ENCODE data around the gene TMEM255B.
A peak's percentile ranks its signal among the peaks of the same experiment; 100 is the strongest.

TMEM255B gene

GRCh38 chr13:113804017-113804702 lies 45.1 kb downstream of the TMEM255B start:
- DNase-seq (ENCODE audit: low read depth): no peak

DNA sequence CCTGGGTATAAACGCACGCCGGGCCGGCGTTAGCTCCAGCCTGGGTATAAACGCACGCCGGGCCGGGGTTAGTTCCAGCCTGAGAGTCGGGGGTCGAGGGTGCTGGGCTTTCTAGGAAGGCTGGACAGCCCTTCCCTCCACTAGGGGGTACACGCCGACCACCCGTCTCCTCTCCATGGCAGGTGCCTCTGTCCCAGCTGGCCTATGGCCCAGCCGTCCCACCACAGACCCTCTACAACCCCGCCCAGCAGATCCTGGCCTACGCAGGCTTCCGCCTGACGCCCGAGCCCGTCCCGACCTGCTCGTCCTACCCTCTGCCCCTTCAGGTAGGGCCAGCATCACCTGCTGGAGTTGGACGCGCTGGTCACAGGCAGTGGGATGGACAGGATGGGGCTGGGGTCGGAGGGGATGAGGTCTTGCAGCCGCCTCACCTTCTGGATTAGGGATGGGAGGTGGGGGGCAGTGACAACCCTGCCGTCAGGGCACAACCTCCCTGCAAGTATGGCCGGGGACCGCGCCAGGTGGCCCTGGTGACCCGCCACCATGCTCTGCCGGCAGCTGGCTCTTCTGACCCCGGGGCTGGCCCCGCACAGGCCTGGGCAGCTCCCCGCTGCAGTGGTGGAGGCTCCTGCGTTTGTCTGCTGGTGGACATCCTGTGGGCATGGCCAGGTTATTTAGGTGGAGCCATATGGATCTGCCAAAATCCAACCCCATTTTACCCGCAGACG lies 45.8 kb downstream of the TMEM255B start:
- no peak for DNase-seq (ENCODE audit: low read depth)

GRCh38 chr13:113805431-113806103 lies 46.5 kb downstream of the TMEM255B start:
- no peak for DNase-seq (ENCODE audit: low read depth)

- DNase-seq (ENCODE audit: low read depth): no peak
Observed at GRCh38 chr13:113806104-113806471, 47.1 kb downstream of the TMEM255B start.

DNA sequence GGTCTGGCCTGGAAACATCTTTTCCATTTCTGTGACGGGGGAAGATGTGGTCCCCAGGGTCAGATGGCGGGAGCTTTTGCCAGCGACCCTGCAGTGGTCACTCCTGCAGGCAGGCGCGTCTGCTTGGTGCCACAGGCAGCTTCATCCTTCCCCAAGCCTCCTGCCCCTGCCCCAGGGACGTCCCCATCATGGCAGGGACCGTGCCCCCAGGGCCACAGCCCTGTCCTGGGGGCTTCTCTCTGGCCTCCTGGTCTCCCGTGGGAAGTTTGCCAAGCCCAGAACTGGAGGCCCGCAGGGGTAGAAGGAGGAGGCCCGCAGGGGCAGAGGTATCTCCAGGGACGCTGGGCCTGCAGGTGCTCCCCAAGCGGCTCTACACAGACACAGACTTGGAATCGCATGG lies 47.5 kb downstream of the TMEM255B start:
- no peak for DNase-seq (ENCODE audit: low read depth)

GRCh38 chr13:113808058-113808834 lies 49.2 kb downstream of the TMEM255B start:
- DNase-seq (ENCODE audit: low read depth): no peak

GRCh38 chr13:113809934-113810333 lies 50.9 kb downstream of the TMEM255B start:
- no peak for DNase-seq (ENCODE audit: low read depth)

DNA sequence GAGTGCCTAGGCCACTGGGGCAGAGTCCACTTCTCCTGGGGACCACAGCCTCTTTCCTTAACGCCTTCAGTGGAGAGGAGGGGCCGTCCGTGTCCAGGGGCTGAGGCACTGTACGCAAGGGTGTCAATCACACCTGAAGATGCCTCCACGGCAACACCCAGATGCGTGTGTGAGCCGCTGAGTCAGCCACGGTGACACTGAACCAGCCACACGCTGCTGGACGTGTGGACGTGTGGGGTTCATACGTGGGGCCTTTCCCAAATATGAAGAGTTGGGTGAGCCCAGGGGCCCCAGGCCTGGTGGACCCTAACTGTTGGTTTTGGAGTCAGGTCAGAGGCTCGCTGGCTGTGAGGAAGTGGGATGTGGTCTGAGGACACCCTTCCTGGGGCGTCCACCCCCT lies 51.6 kb downstream of the TMEM255B start:
- DNase-seq (ENCODE audit: low read depth): no peak

- no peak for DNase-seq (ENCODE audit: low read depth)
Observed at GRCh38 chr13:113811081-113811928, 52.3 kb downstream of the TMEM255B start.

DNA sequence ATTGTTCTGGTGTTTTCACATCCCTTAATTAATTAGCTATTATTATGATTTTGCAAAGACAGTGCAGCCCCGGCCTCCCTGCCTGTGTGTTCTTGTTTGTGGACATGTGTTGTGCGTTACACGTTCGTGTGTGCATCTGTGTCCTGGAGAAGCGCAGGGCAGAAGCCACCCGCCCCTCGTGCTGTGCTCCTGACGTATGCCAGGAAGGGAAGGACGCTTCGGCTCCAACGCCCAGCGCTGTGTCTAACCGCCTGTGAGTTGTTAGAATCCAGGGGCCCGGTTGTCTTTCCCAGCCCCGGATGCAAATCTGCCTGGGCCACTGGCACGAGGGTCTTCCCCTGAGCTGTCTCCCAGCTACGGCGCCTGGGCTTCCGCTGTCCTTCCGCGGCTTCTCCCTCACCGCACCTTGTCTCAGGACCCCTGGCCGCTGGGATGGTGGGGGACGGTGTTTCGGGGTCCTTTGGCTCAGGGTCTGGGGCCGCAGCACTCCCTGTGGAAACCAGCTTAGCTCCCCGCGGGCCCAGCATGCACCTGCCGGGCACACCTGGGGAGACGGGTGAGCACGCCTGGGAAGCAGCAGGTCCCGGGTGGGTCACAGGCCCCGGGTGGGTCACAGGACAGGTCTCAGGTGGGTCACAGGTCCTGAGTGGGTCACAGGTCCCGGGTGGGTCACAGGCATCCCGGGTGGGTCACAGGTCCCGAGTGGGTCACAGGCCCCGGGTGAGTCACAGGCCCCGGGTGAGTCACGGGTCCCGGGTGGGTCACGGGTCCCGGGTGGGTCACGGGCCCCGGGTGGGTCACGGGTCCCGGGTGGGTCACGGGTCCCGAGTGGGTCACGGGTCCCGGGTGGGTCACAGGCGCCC lies 53.4 kb downstream of the TMEM255B start:
- no peak for DNase-seq (ENCODE audit: low read depth)

GRCh38 chr13:113813070-113813748 lies 54.2 kb downstream of the TMEM255B start:
- no peak for DNase-seq (ENCODE audit: low read depth)

DNA sequence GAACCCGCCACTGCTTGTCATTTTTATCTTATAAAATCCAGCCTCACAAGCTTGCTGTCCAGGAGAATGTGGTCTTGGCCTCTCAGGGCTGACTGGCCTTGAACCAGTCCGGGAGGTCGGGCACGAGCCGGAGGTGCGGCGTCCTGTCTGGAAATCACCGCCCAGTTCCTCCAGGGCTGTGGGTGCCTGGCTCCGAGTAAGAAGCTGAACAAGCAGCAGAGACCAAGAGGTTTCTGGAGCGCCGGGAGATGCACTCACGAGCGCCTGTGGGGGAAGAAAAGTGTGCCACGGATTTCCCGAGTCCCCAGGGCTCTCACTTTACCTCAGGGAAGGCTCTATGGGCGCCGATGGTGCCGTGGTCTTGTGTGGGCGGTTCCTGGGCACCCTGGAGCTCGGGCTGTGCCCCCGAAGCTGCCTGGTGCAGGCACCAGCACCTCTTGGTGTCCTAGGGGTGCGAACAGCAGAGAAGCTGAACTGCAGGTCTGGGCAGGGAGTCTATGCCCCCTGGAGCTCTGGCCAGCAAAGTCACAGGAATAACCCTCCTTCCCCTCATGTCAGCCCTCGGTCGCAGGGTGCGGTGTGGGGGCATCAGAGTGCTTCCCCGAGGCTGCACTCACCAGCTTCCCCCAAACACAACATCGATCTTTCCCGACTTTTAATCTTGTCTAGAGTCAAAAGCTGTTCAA lies 54.9 kb downstream of the TMEM255B start:
- DNase-seq (ENCODE audit: low read depth): no peak

- no peak for DNase-seq (ENCODE audit: low read depth)
Observed at GRCh38 chr13:113814435-113814821, 55.4 kb downstream of the TMEM255B start.

DNA sequence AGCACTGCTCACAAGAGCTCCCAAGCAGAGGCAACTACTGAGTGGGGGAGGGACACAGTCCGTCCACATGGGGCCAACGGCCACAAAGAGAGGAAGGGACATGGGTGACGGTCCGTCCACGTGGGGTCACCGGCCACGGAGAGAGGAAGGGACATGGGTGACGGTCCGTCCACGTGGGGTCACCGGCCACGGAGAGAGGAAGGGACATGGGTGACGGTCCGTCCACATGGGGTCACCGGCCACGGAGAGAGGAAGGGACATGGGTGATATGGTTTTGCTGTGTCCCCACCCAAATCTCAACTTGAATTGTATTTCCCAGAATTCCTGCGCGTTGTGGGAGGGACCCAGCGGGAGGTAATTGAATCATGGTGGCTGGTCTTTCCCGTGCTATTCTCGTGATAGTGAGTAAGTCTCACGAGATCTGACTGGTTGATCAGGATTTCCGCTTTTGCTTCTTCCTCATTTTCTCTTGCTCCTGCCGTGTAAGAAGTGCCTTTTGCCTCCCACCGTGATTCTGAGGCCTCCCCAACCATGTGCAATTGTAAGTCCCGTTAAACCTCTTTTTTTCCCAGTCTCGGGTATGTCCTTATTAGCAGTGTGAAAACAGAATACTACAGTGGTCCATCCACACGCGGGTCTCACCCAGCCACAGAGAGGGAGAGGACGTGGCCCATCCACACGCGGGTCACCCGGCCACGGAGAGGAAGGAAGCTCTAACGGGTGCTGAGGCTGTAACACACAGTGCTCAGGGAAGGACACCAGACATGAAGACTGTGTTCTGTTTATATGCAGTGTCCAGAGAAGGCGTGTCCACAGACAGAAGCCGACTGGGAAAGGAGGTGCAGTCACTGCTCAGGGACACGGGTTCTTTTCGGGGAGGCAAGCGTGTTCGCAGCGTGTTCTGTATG lies 56.4 kb downstream of the TMEM255B start:
- DNase-seq (ENCODE audit: low read depth): peak; percentile 59

GRCh38 chr13:113816254-113816929 lies 57.4 kb downstream of the TMEM255B start:
- DNase-seq (ENCODE audit: low read depth): no peak

DNA sequence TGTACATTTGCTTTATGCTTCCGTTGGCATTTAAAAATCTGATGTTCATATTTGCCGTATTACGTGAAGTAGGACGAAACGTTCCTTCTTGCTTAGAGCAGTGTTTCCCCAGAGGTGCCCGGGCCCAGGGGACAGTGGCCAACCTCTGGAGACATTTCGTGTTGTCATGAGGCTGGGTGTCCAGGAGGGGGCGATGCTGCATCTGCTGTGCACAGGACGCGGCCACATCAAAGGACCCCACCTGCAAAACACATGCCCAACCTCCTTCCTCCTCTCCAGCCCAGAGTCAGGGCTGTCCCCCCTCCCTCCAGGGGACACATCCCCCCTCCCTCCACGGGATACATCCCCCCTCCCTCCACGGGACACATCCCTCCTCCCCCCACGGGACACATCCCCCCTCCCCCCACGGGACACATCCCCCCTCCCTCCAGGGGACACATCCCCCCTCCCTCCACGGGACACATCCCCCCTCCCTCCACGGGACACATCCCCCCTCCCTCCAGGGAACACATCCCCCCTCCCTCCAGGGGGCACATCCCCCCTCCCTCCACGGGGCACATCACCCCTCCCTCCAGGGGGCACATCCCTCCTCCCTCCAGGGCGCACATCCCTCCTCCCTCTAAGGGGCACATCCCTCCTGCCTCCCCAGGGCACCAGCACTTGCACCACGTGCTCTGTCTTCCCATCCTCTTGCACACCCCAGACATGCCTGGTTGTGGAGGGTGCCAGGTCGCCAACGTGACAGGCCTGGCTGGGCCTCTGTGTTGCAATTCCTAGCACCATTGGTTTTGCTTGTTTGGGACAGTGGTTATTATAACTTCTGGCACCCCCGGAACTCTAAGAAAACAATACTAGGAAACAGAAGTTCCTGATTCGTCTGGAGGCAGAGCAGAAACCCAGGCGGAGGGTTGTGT lies 58.2 kb downstream of the TMEM255B start:
- DNase-seq (ENCODE audit: low read depth): no peak

Measured in CMK (cell line).